Astrocyte (in vitro differentiated cells and primary cell): ENCODE data around the gene AKT3. TPM values are rescaled to one million over a fixed set of nuclear protein-coding genes. Genes with fewer than 3 reads are reported as not detected.

Source experiments
- DNase-seq: peaks from one replicate; pipeline ENCODE4 v3.0.0-alpha.2; 2010; ENCODE audit warnings: low read depth
- FAIRE-seq: peaks from 2 replicates; lab custom pipeline; 2011; peaks lifted over from hg19 to GRCh38; lab: Jason Lieb, UNC
- H2AFZ ChIP-seq: 2 replicates; pipeline ENCODE4 v1.6.0; 2012; ENCODE audit warnings: low read depth, low read length, inconsistent platforms
- H3K27ac ChIP-seq: 2 replicates; pipeline ENCODE4 v1.5.1; 2011; ENCODE audit warnings: low read depth, low read length, inconsistent platforms
- H3K27me3 ChIP-seq: 2 replicates; pipeline ENCODE4 v1.6.0; 2011; ENCODE audit warnings: low read length, inconsistent platforms; ENCODE audit not compliant: insufficient read depth
- H3K36me3 ChIP-seq: 2 replicates; pipeline ENCODE4 v1.5.1; 2011; ENCODE audit warnings: low read length, inconsistent platforms; ENCODE audit not compliant: insufficient read depth
- H3K4me1 ChIP-seq: 2 replicates; pipeline ENCODE4 v1.5.1; 2011; ENCODE audit warnings: low read length, inconsistent platforms; ENCODE audit not compliant: insufficient read depth
- H3K4me2 ChIP-seq: 2 replicates; pipeline ENCODE4 v1.6.0; 2012; ENCODE audit warnings: low read length, inconsistent platforms
- H3K4me3 ChIP-seq: 2 replicates; pipeline ENCODE4 v1.5.1; 2011; ENCODE audit warnings: low read depth, mild to moderate bottlenecking, low read length, inconsistent platforms; ENCODE audit not compliant: insufficient read depth
- H3K79me2 ChIP-seq: 2 replicates; pipeline ENCODE4 v1.6.0; 2012; ENCODE audit warnings: mild to moderate bottlenecking, low read length, inconsistent platforms; ENCODE audit not compliant: insufficient read depth
- H3K9ac ChIP-seq: 2 replicates; pipeline ENCODE4 v1.6.0; 2012; ENCODE audit warnings: mild to moderate bottlenecking, low read length, inconsistent platforms
- H3K9me3 ChIP-seq: 2 replicates; pipeline ENCODE4 v1.5.1; 2012; ENCODE audit warnings: low read depth, mild to moderate bottlenecking, low read length, inconsistent platforms; ENCODE audit not compliant: insufficient read depth
- H4K20me1 ChIP-seq: 2 replicates; pipeline ENCODE4 v1.6.0; 2012; ENCODE audit warnings: low read length, inconsistent platforms; ENCODE audit not compliant: insufficient read depth
- H3K27ac Mint-ChIP-seq: one replicate; pipeline ENCODE4 v1.8.0; 2021; ENCODE audit warnings: mild to moderate bottlenecking, mixed read lengths; ENCODE audit not compliant: unreplicated experiment
- H3K27me3 Mint-ChIP-seq: one replicate; pipeline ENCODE4 v1.8.0; 2021; ENCODE audit warnings: low read depth, mixed read lengths; ENCODE audit not compliant: unreplicated experiment
- H3K36me3 Mint-ChIP-seq: one replicate; pipeline ENCODE4 v1.8.0; 2021; ENCODE audit warnings: low read depth, mixed read lengths; ENCODE audit not compliant: unreplicated experiment
- H3K4me1 Mint-ChIP-seq: one replicate; pipeline ENCODE4 v1.8.0; 2021; ENCODE audit warnings: low read depth, mixed read lengths; ENCODE audit not compliant: unreplicated experiment
- H3K4me3 Mint-ChIP-seq: one replicate; pipeline ENCODE4 v1.8.0; 2021; ENCODE audit warnings: mild to moderate bottlenecking, moderate library complexity, mixed read lengths; ENCODE audit not compliant: unreplicated experiment
- H3K9me3 Mint-ChIP-seq: one replicate; pipeline ENCODE4 v1.8.0; 2021; ENCODE audit warnings: mild to moderate bottlenecking, mixed read lengths; ENCODE audit not compliant: unreplicated experiment
- EZH2 ChIP-seq: IDR thresholded peaks from 2 replicates; pipeline ENCODE4 v1.6.1; 2012; ENCODE audit warnings: mild to moderate bottlenecking, low read length, inconsistent platforms; ENCODE audit not compliant: insufficient read depth
- total RNA-seq: library from RNA; stranded (reverse); gene quantifications from 2 replicates; pipeline ENCODE4 v1.2.1, GENCODE V29; 2021
- TF ChIP-seq, protein P1 (sequence below): IDR thresholded peaks from 2 replicates; pipeline ENCODE4 v1.5.1; 2011; ENCODE audit warnings: low read depth, mild to moderate bottlenecking, inconsistent platforms, low read length, moderate library complexity; ENCODE audit not compliant: insufficient read depth

Gene AKT3
- total RNA-seq, 1 donor from 2014 or later: 64.5 TPM

DNA sequence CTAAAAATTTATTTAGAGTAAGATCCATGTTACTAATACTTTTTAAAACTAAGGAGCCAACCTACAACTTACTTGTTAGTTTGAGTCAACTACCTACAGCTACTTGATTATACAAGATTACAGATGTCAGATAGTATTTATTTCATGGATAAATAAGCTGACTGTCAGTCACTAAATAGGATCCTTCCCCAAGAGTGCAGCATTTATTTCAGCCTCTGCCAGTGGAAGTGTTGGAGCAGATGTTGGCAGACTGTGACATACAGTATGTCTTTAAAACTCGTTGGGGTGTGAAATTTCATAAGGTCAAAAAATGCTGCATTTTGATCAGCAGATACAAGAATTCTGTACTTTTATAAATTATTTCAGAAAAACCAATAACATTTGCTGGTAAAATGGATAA lies 156.2 kb downstream of the AKT3 start:
- Mint-ChIP-seq H3K9me3 (no peaks in the 10 kb centered on the region), H3K27ac (no peak overlapping the region), H3K4me3 (no peak overlapping the region), H3K27me3 (no peaks in the 10 kb centered on the region), H3K4me1 (no peaks in the 10 kb centered on the region), H3K36me3 (peaks cover 6% of the 10 kb centered on the region)
- no peak overlapping the region for H3K27ac ChIP-seq
- FAIRE-seq (no peak), DNase-seq (no peak)
- no peak overlapping the region for H3K4me2 ChIP-seq
- H2AFZ ChIP-seq: no peak overlapping the region
- no peaks in the 10 kb centered on the region for H3K79me2 ChIP-seq
- no peaks in the 10 kb centered on the region for H3K9me3 ChIP-seq
- no peaks in the 10 kb centered on the region for H3K36me3 ChIP-seq
- H4K20me1 ChIP-seq: no peaks in the 10 kb centered on the region
- H3K4me1 ChIP-seq: no peaks in the 10 kb centered on the region
- H3K9ac ChIP-seq: no peak overlapping the region
- TF ChIP-seq, protein P1, sequence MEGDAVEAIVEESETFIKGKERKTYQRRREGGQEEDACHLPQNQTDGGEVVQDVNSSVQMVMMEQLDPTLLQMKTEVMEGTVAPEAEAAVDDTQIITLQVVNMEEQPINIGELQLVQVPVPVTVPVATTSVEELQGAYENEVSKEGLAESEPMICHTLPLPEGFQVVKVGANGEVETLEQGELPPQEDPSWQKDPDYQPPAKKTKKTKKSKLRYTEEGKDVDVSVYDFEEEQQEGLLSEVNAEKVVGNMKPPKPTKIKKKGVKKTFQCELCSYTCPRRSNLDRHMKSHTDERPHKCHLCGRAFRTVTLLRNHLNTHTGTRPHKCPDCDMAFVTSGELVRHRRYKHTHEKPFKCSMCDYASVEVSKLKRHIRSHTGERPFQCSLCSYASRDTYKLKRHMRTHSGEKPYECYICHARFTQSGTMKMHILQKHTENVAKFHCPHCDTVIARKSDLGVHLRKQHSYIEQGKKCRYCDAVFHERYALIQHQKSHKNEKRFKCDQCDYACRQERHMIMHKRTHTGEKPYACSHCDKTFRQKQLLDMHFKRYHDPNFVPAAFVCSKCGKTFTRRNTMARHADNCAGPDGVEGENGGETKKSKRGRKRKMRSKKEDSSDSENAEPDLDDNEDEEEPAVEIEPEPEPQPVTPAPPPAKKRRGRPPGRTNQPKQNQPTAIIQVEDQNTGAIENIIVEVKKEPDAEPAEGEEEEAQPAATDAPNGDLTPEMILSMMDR: no peak
- TF ChIP-seq EZH2: no peak
- no peak overlapping the region for H3K4me3 ChIP-seq
- H3K27me3 ChIP-seq: no peaks in the 10 kb centered on the region

DNA sequence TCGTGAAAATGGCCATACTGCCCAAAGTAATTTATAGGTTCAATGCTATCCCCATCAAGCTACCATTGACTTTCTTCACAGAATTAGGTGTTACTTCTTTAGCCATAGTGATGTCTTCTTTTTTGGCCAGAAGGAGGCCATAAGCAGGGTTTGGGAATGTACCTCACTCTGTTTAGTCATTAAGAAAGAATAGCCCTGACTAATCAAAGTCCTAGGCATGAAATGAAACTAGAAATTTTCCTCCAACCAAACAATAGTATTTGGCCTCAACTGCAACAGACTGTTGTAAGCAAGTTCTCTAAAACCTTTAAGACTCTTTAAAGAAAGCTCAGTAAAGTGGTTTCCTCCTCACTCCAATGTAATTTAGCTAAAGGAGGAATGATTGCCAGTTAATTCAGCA lies 163.9 kb downstream of the AKT3 start:
- no peak overlapping the region for H3K27ac ChIP-seq
- H3K79me2 ChIP-seq: no peaks in the 10 kb centered on the region
- FAIRE-seq (no peak), DNase-seq (no peak)
- Mint-ChIP-seq H3K9me3 (no peaks in the 10 kb centered on the region), H3K4me1 (no peaks in the 10 kb centered on the region), H3K27me3 (no peaks in the 10 kb centered on the region), H3K4me3 (no peak overlapping the region), H3K36me3 (peaks cover 15% of the 10 kb centered on the region), H3K27ac (no peak overlapping the region)
- no peaks in the 10 kb centered on the region for H4K20me1 ChIP-seq
- no peak overlapping the region for H3K4me2 ChIP-seq
- no peak overlapping the region for H3K9ac ChIP-seq
- H2AFZ ChIP-seq: no peak overlapping the region
- no peaks in the 10 kb centered on the region for H3K4me1 ChIP-seq
- no peak overlapping the region for H3K4me3 ChIP-seq
- no peaks in the 10 kb centered on the region for H3K36me3 ChIP-seq
- H3K27me3 ChIP-seq: no peaks in the 10 kb centered on the region
- no peaks in the 10 kb centered on the region for H3K9me3 ChIP-seq
- no peak for TF ChIP-seq EZH2
- TF ChIP-seq, protein P1: no peak

DNA sequence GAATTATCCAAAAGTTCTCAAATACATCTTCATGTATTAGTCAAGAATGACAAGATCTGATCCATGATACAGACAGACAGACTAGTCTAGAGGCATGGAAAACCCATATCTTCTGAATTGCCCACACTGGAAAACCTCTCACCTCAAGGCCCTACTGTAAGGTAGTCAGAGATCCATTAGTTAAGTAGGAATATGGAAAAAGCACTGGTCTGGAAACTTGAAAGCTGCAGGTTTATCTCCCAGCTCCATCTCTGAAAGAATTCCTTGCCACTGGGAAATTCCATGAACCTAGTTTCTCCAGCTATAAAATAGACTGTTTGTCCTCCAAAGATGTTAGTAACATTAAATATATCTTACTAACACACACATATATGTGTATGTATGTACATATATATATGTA lies 169.2 kb downstream of the AKT3 start:
- no peak overlapping the region for H3K4me2 ChIP-seq
- no peak for TF ChIP-seq EZH2
- TF ChIP-seq, protein P1: no peak
- H3K4me3 ChIP-seq: no peak overlapping the region
- H3K4me1 ChIP-seq: no peaks in the 10 kb centered on the region
- H3K4me3 Mint-ChIP-seq: no peak overlapping the region
- H4K20me1 ChIP-seq: no peaks in the 10 kb centered on the region
- no peak overlapping the region for H3K27ac Mint-ChIP-seq
- H3K27ac ChIP-seq: no peak overlapping the region
- DNase-seq: no peak
- H3K4me1 Mint-ChIP-seq: peaks cover 8% of the 10 kb centered on the region
- H3K79me2 ChIP-seq: no peaks in the 10 kb centered on the region
- no peaks in the 10 kb centered on the region for H3K27me3 ChIP-seq
- H3K36me3 ChIP-seq: no peaks in the 10 kb centered on the region
- no peaks in the 10 kb centered on the region for H3K9me3 ChIP-seq
- H3K27me3 Mint-ChIP-seq: no peaks in the 10 kb centered on the region
- peaks cover 13% of the 10 kb centered on the region for H3K36me3 Mint-ChIP-seq
- no peak overlapping the region for H2AFZ ChIP-seq
- FAIRE-seq: no peak
- no peak overlapping the region for H3K9ac ChIP-seq
- no peaks in the 10 kb centered on the region for H3K9me3 Mint-ChIP-seq
